GM23338 (cell line): ENCODE results near the gene SLC4A2. TPM values are rescaled to one million over a fixed set of nuclear protein-coding genes. Genes with fewer than 3 reads are reported as not detected.

ENCODE experiments used
- polyA plus RNA-seq: library from polyadenylated mRNA; unstranded; fragments of >200 nt; fragmentation: Nextera tagmentation; extraction: Ambion mirVana; gene quantifications from 2 replicates; pipeline ENCODE4 v1.2.1, GENCODE V29; 2016
- total RNA-seq: library from RNA; depleted of rRNA; stranded (reverse); fragments of >200 nt; shearing (Covaris generic); gene quantifications from 2 replicates; pipeline ENCODE4 v1.2.3, GENCODE V29; 2014; rRNA removed

SLC4A2 gene
- total and polyA plus RNA-seq, 2 experiments from 2014 or later = 64.8 to 106 TPM

Other genes with a start within 250 kb of the SLC4A2 start
- gene AOC1, start 207.1 kb upstream of the SLC4A2 start, total RNA-seq = 0.47 TPM in 1 of 2 replicates, not detected in the other
- gene AOC1, start 207.1 kb upstream of the SLC4A2 start, polyA plus RNA-seq = not detected in 2 replicates
- gene KCNH2, start 81.3 kb upstream of the SLC4A2 start, total RNA-seq = 11.3 and 14.7 TPM in 2 replicates
- 2.6 and 2.9 TPM in 2 replicates for gene KCNH2, start 81.3 kb upstream of the SLC4A2 start, polyA plus RNA-seq
- 6.1 and 13.3 TPM in 2 replicates for gene NOS3, start 68.6 kb upstream of the SLC4A2 start, total RNA-seq
- 2.6 and 3.1 TPM in 2 replicates for gene NOS3, start 68.6 kb upstream of the SLC4A2 start, polyA plus RNA-seq
- 1.2 and 2.2 TPM in 2 replicates for gene ATG9B, start 35.1 kb upstream of the SLC4A2 start, total RNA-seq
- gene ATG9B, start 35.1 kb upstream of the SLC4A2 start, polyA plus RNA-seq = 3.2 and 3.4 TPM in 2 replicates
- 27.1 and 41.1 TPM in 2 replicates for gene ABCB8, start 31.1 kb upstream of the SLC4A2 start, total RNA-seq
- gene ABCB8, start 31.1 kb upstream of the SLC4A2 start, polyA plus RNA-seq = 11.4 and 13.1 TPM in 2 replicates
- gene ASIC3, start 11.1 kb upstream of the SLC4A2 start, total RNA-seq = 0.54 and 0.90 TPM in 2 replicates
- 0.87 and 1.4 TPM in 2 replicates for gene ASIC3, start 11.1 kb upstream of the SLC4A2 start, polyA plus RNA-seq
- 17.4 and 19.8 TPM in 2 replicates for gene CDK5, start 1.7 kb upstream of the SLC4A2 start, total RNA-seq
- gene CDK5, start 1.7 kb upstream of the SLC4A2 start, polyA plus RNA-seq = 27.1 TPM in 2 replicates
- 42.5 and 57.4 TPM in 2 replicates for gene FASTK, start 21.2 kb downstream of the SLC4A2 start, total RNA-seq
- 36.4 and 37.4 TPM in 2 replicates for gene FASTK, start 21.2 kb downstream of the SLC4A2 start, polyA plus RNA-seq
- gene TMUB1, start 23.9 kb downstream of the SLC4A2 start, total RNA-seq = 37.1 and 61.1 TPM in 2 replicates
- gene TMUB1, start 23.9 kb downstream of the SLC4A2 start, polyA plus RNA-seq = 47.6 and 59.6 TPM in 2 replicates
- gene AGAP3, start 26.9 kb downstream of the SLC4A2 start, total RNA-seq = 32.2 and 39.2 TPM in 2 replicates
- gene AGAP3, start 26.9 kb downstream of the SLC4A2 start, polyA plus RNA-seq = 24.0 and 24.9 TPM in 2 replicates
- 0.24 and 1.8 TPM in 2 replicates for gene GBX1, start 108.1 kb downstream of the SLC4A2 start, total RNA-seq
- not detected in 2 replicates for gene GBX1, start 108.1 kb downstream of the SLC4A2 start, polyA plus RNA-seq
- gene ASB10, start 127.7 kb downstream of the SLC4A2 start, total RNA-seq = not detected in 2 replicates
- not detected in 2 replicates for gene ASB10, start 127.7 kb downstream of the SLC4A2 start, polyA plus RNA-seq
- gene H2BK1, start 150.9 kb downstream of the SLC4A2 start, total RNA-seq = not detected in 2 replicates
- not detected in 2 replicates for gene H2BK1, start 150.9 kb downstream of the SLC4A2 start, polyA plus RNA-seq
- 47.9 and 58.7 TPM in 2 replicates for gene ABCF2, start 167.6 kb downstream of the SLC4A2 start, total RNA-seq
- 17.8 and 18.7 TPM in 2 replicates for gene ABCF2, start 167.6 kb downstream of the SLC4A2 start, polyA plus RNA-seq
- 24.9 and 26.1 TPM in 2 replicates for gene CHPF2, start 172.9 kb downstream of the SLC4A2 start, total RNA-seq
- gene CHPF2, start 172.9 kb downstream of the SLC4A2 start, polyA plus RNA-seq = 4.8 and 5.4 TPM in 2 replicates
- gene SMARCD3, start 189.1 kb downstream of the SLC4A2 start, total RNA-seq = 2.2 and 3.3 TPM in 2 replicates
- gene SMARCD3, start 189.1 kb downstream of the SLC4A2 start, polyA plus RNA-seq = 2.7 and 4.0 TPM in 2 replicates